OCI-LY1 (cell line): Measurements from ENCODE around the gene RGS9.

ENCODE experiments used
- H2AFZ ChIP-seq: fragments of 200-600 bp; sonication (generic), shearing (Covaris generic); 2 replicates; pipeline ENCODE4 v1.6.0; 2014; ENCODE audit warnings: antibody characterized with exemption, mild to moderate bottlenecking, low read length
- H3F3A ChIP-seq: fragments of 200-600 bp; sonication (generic), shearing (Covaris generic); 2 replicates; pipeline ENCODE4 v1.6.0; 2014; ENCODE audit warnings: mild to moderate bottlenecking, antibody characterized with exemption, low read length, moderate library complexity; ENCODE audit not compliant: insufficient read depth
- H3K27ac ChIP-seq: fragments of 200-600 bp; sonication (generic); 2 replicates; pipeline ENCODE4 v1.5.1; 2014; ENCODE audit warnings: low read length, mixed run types, mild to moderate bottlenecking, low read depth; ENCODE audit not compliant: poor library complexity, severe bottlenecking
- H3K27me3 ChIP-seq: fragments of 200-600 bp; sonication (generic); 2 replicates; pipeline ENCODE4 v1.6.0; 2014; ENCODE audit warnings: antibody characterized with exemption, mild to moderate bottlenecking, low read length, moderate library complexity; ENCODE audit not compliant: insufficient read depth
- H3K36me3 ChIP-seq: fragments of 200-600 bp; sonication (generic); 2 replicates; pipeline ENCODE4 v1.6.1; 2014; ENCODE audit warnings: mild to moderate bottlenecking, antibody characterized with exemption, low read length, moderate library complexity, mixed read lengths; ENCODE audit not compliant: insufficient read depth
- H3K4me1 ChIP-seq: fragments of 200-600 bp; sonication (generic); 2 replicates; pipeline ENCODE4 v1.5.1; 2014; ENCODE audit warnings: mild to moderate bottlenecking, low read length, moderate library complexity; ENCODE audit not compliant: insufficient read depth, severe bottlenecking
- H3K4me2 ChIP-seq: fragments of 200-600 bp; sonication (generic), shearing (Covaris generic); 2 replicates; pipeline ENCODE4 v1.6.1; 2014; ENCODE audit warnings: low read length
- H3K4me3 ChIP-seq: fragments of 200-600 bp; sonication (generic); 2 replicates; pipeline ENCODE4 v1.5.1; 2014; ENCODE audit warnings: low read length, low read depth, mild to moderate bottlenecking, mixed read lengths; ENCODE audit not compliant: poor library complexity, severe bottlenecking
- H3K79me2 ChIP-seq: fragments of 200-600 bp; shearing (Covaris generic); 2 replicates; pipeline ENCODE4 v1.6.1; 2016; ENCODE audit warnings: mixed run types, low read length, mixed read lengths; ENCODE audit not compliant: insufficient read depth
- H3K9ac ChIP-seq: fragments of 200-600 bp; sonication (generic), shearing (Covaris generic); 2 replicates; pipeline ENCODE4 v1.6.1; 2014; ENCODE audit warnings: mild to moderate bottlenecking, low read length, mixed read lengths
- H3K9me2 ChIP-seq: fragments of 200-600 bp; sonication (generic), shearing (Covaris generic); 2 replicates; pipeline ENCODE4 v1.6.1; 2014; ENCODE audit warnings: low read depth, mild to moderate bottlenecking, low read length, mixed read lengths
- H3K9me3 ChIP-seq: fragments of 200-600 bp; shearing (Covaris generic); 2 replicates; pipeline ENCODE4 v1.6.1; 2014; ENCODE audit warnings: low read length, mixed read lengths
- H4K20me1 ChIP-seq: fragments of 200-600 bp; sonication (generic), shearing (Covaris generic); 2 replicates; pipeline ENCODE4 v1.6.0; 2016; ENCODE audit warnings: mild to moderate bottlenecking, low read length; ENCODE audit not compliant: insufficient read depth
- EZH2 ChIP-seq: fragments of 200-600 bp; sonication (generic), shearing (Covaris generic); IDR thresholded peaks from 2 replicates; pipeline ENCODE4 v1.8.0; 2017; ENCODE audit warnings: borderline replicate concordance, mixed run types, mild to moderate bottlenecking, antibody characterized with exemption, low read length, moderate library complexity, mixed read lengths
- TF ChIP-seq, protein P1 (sequence below): fragments of 200-600 bp; sonication (generic), shearing (Covaris generic); IDR thresholded peaks from 2 replicates; pipeline ENCODE4 v1.5.1; 2017; ENCODE audit warnings: mild to moderate bottlenecking, antibody characterized with exemption, low read length, moderate library complexity, mixed read lengths

RGS9 gene

GRCh38 chr17:65166787-65167186, 29.6 kb downstream of the RGS9 start:
- Histone ChIP-seq H3K4me1 (no peaks in the 10 kb centered on the region), H3F3A (no peaks in the 10 kb centered on the region), H3K9me3 (no peaks in the 10 kb centered on the region), H3K9ac (no peak overlapping the region), H3K79me2 (no peaks in the 10 kb centered on the region), H3K9me2 (no peaks in the 10 kb centered on the region), H3K36me3 (no peaks in the 10 kb centered on the region), H3K4me3 (no peak overlapping the region), H3K27me3 (no peaks in the 10 kb centered on the region; the same call in 1 of the 2 replicates), H3K27ac (no peak overlapping the region), H4K20me1 (no peaks in the 10 kb centered on the region), H3K4me2 (no peak overlapping the region), H2AFZ (no peak overlapping the region)
- no peak for TF ChIP-seq EZH2
- TF ChIP-seq, protein P1, sequence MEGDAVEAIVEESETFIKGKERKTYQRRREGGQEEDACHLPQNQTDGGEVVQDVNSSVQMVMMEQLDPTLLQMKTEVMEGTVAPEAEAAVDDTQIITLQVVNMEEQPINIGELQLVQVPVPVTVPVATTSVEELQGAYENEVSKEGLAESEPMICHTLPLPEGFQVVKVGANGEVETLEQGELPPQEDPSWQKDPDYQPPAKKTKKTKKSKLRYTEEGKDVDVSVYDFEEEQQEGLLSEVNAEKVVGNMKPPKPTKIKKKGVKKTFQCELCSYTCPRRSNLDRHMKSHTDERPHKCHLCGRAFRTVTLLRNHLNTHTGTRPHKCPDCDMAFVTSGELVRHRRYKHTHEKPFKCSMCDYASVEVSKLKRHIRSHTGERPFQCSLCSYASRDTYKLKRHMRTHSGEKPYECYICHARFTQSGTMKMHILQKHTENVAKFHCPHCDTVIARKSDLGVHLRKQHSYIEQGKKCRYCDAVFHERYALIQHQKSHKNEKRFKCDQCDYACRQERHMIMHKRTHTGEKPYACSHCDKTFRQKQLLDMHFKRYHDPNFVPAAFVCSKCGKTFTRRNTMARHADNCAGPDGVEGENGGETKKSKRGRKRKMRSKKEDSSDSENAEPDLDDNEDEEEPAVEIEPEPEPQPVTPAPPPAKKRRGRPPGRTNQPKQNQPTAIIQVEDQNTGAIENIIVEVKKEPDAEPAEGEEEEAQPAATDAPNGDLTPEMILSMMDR: no peak

DNA sequence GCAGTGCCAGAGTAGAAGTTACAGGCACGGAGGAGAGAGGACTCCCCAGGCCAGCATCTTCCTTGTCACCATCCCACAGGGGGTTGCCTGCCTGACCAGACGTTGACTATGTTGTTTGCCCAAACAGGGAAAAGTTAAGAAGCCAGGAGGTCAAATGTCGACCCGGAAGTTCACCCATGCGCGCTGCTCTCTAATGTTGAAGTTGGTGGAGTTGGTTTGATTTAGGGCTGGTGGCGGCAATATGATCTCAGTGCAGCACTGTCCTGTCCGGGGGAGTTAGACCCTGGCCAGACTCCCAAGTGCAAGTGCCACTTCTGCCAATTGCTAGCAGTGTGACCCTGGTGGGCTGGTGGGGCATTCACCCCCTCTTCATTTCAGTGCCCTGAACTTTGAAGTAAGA, 30.4 kb downstream of the RGS9 start:
- no peaks in the 10 kb centered on the region; the same call in 1 of the 2 replicates for H3K27me3 ChIP-seq
- H3K4me1 ChIP-seq: no peaks in the 10 kb centered on the region
- TF ChIP-seq EZH2: no peak
- H2AFZ ChIP-seq: no peak overlapping the region
- no peaks in the 10 kb centered on the region for H3K36me3 ChIP-seq
- H3F3A ChIP-seq: no peaks in the 10 kb centered on the region
- H4K20me1 ChIP-seq: no peaks in the 10 kb centered on the region
- no peak overlapping the region for H3K4me3 ChIP-seq
- H3K9me2 ChIP-seq: no peaks in the 10 kb centered on the region
- H3K9me3 ChIP-seq: no peaks in the 10 kb centered on the region
- no peak overlapping the region for H3K9ac ChIP-seq
- no peaks in the 10 kb centered on the region for H3K79me2 ChIP-seq
- no peak overlapping the region for H3K27ac ChIP-seq
- no peak overlapping the region for H3K4me2 ChIP-seq

DNA sequence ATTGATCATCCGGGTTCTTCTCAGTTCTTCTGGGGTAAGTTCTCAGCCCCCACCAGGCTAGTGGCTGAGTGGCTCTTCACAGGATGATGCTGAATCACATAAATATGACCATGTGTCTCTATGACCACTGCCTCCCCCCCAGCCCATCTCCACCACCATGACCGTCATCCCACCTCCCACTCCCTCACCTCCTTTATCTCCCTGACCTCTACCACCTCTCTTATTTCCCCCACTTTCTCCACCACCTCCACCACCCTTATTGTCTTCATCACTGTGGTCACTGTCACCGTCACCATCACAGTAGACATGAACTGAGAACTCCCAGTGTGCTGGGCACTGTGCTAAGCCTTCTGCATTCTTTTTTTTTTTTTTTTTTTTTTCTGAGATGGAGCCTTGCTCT, 32.5 kb downstream of the RGS9 start:
- Histone ChIP-seq H3K27ac (no peak overlapping the region), H3K9me2 (no peaks in the 10 kb centered on the region), H3K9ac (no peak overlapping the region), H3K79me2 (no peaks in the 10 kb centered on the region), H2AFZ (no peak overlapping the region), H4K20me1 (no peaks in the 10 kb centered on the region), H3K36me3 (no peaks in the 10 kb centered on the region), H3K4me2 (no peak overlapping the region), H3F3A (no peaks in the 10 kb centered on the region), H3K4me3 (no peak overlapping the region), H3K9me3 (no peaks in the 10 kb centered on the region), H3K4me1 (no peaks in the 10 kb centered on the region), H3K27me3 (no peaks in the 10 kb centered on the region; the same call in 1 of the 2 replicates)
- no peak for TF ChIP-seq EZH2
- TF ChIP-seq, protein P1: no peak

GRCh38 chr17:65170839-65171238, 33.7 kb downstream of the RGS9 start:
- TF ChIP-seq, protein P1: no peak
- H3F3A ChIP-seq: no peaks in the 10 kb centered on the region
- H3K4me3 ChIP-seq: no peak overlapping the region
- no peaks in the 10 kb centered on the region for H3K36me3 ChIP-seq
- no peak overlapping the region for H3K4me2 ChIP-seq
- H3K9me2 ChIP-seq: no peaks in the 10 kb centered on the region
- no peaks in the 10 kb centered on the region for H3K9me3 ChIP-seq
- H2AFZ ChIP-seq: no peak overlapping the region
- H3K79me2 ChIP-seq: no peaks in the 10 kb centered on the region
- no peak overlapping the region for H3K9ac ChIP-seq
- no peak overlapping the region for H3K27ac ChIP-seq
- no peaks in the 10 kb centered on the region; the same call in 1 of the 2 replicates for H3K27me3 ChIP-seq
- H4K20me1 ChIP-seq: no peaks in the 10 kb centered on the region
- H3K4me1 ChIP-seq: no peaks in the 10 kb centered on the region
